CD4-positive, alpha-beta T cell (primary cell): ENCODE results near the gene PPP2R5C. TPM values are rescaled to one million over a fixed set of nuclear protein-coding genes. Genes with fewer than 3 reads are reported as not detected.

Experiments
- ATAC-seq: fragments of 200-7000 bp; cut with Tn5 transposase; one replicate; pipeline ENCODE4 v1.10.0; 2022; ENCODE audit warnings: mild to moderate bottlenecking; ENCODE audit not compliant: poor library complexity
- CTCF ChIA-PET: fragments of 350-600 bp; sonication (Branson Sonifier 250); formaldehyde crosslinking; loops from one replicate; lab custom pipeline; 2021; ENCODE audit warnings: antibody characterized with exemption, inconsistent platforms; lab: Charles Lee
- POLR2A ChIA-PET: fragments of 350-600 bp; sonication (Branson Sonifier 250); formaldehyde crosslinking; loops from one replicate; lab custom pipeline; 2021; ENCODE audit warnings: antibody characterized with exemption, inconsistent platforms; lab: Charles Lee
- DNase-seq, 14 experiments: peaks; one replicate each; pipeline ENCODE4 v3.0.0-alpha.2; 2013 to 2020; ENCODE audit warnings: mixed read lengths in 2 of 14
- H3K27ac ChIP-seq, 2 donors: one replicate each; pipeline versions ENCODE4 v1.5.1 to v1.7.0; 2013; ENCODE audit warnings: low read length in 2 of 2, low read depth in 1 of 2, mild to moderate bottlenecking in 1 of 2
- H3K27me3 ChIP-seq, 2 experiments: 1 replicate in 1 of 2; 2 replicates in 1 of 2; pipeline versions ENCODE4 v1.6.1 to v1.7.0; 2013; ENCODE audit warnings: low read length in 2 of 2, control low read depth in 1 of 2, mild to moderate bottlenecking in 1 of 2, moderate library complexity in 1 of 2; ENCODE audit not compliant: insufficient read depth in 2 of 2, control insufficient read depth in 1 of 2
- H3K36me3 ChIP-seq: one replicate; pipeline ENCODE4 v1.6.1; 2013; ENCODE audit warnings: low read length, control low read depth; ENCODE audit not compliant: insufficient read depth
- H3K4me1 ChIP-seq: one replicate; pipeline ENCODE4 v1.6.1; 2013; ENCODE audit warnings: low read length, control low read depth; ENCODE audit not compliant: insufficient read depth
- H3K4me3 ChIP-seq: one replicate; pipeline ENCODE4 v1.5.1; 2013; ENCODE audit warnings: mild to moderate bottlenecking, low read length, moderate library complexity
- H3K9me3 ChIP-seq, 2 experiments: 1 replicate in 1 of 2; 2 replicates in 1 of 2; pipeline versions ENCODE4 v1.6.1 to v1.7.0; 2013; ENCODE audit warnings: low read length in 2 of 2, mild to moderate bottlenecking in 2 of 2, control low read depth in 1 of 2, moderate library complexity in 1 of 2; ENCODE audit not compliant: control insufficient read depth in 1 of 2, insufficient read depth in 1 of 2
- H3K27ac Mint-ChIP-seq: one replicate; pipeline ENCODE4 v1.8.0; 2020; ENCODE audit warnings: mixed read lengths
- H3K27me3 Mint-ChIP-seq: one replicate; pipeline ENCODE4 v1.8.0; 2021; ENCODE audit warnings: mixed read lengths
- H3K36me3 Mint-ChIP-seq: one replicate; pipeline ENCODE4 v1.8.0; 2021; ENCODE audit warnings: low read depth, mixed read lengths
- H3K4me1 Mint-ChIP-seq: one replicate; pipeline ENCODE4 v1.8.0; 2021; ENCODE audit warnings: low read depth, mixed read lengths
- H3K4me3 Mint-ChIP-seq: one replicate; pipeline ENCODE4 v1.8.0; 2020; ENCODE audit warnings: mild to moderate bottlenecking, mixed read lengths
- H3K9me3 Mint-ChIP-seq: one replicate; pipeline ENCODE4 v1.8.0; 2020; ENCODE audit warnings: mixed read lengths
- CTCF ChIP-seq: fragments of 200-600 bp; IDR thresholded peaks from one replicate; pipeline ENCODE4 v1.8.0; 2022; ENCODE audit warnings: antibody characterized with exemption, mild to moderate bottlenecking
- intact Hi-C, 2 experiments: fragments of 100-400 bp; cut with DNase I in 1 of 2; cut with micrococcal nuclease in 1 of 2; formaldehyde crosslinking; loops; one replicate each; pipeline versions ENCODE4 v1.15.1 to v1.9.0; 2023 to 2025; cut with DNase I, micrococcal nuclease
- total RNA-seq, 174 experiments: library from RNA in 2 of 174; stranded (reverse) in 2 of 174; gene quantifications; one replicate each; pipeline ENCODE4 v1.2.3 and lab custom pipeline; 2021 to 2026

The PPP2R5C gene
- total RNA-seq, 2 experiments from 2014 or later, result 463 to 487 TPM

DNA sequence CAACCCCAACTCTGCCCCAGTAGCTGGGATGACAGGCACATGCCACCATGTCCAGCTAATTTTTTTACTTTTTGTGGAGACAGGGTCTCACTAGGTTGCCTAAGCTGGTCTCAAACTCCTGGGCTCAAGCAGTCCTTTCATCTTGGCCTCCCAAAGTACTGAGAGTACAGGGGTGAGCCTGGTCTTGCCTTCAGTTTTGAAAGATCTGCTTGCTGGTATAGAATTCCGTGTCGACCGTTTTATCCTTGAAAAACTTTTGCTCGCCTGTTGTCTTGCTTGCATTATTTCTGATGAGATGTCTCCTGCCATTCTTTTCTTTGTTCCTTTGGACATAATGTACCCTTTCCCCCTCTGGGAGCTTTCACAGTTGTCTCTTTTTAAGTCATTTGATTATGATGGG lies 110.8 kb downstream of the PPP2R5C start:
- POLR2A ChIA-PET, result no interaction called here
- DNase-seq (no peak), ATAC-seq (no peak)
- Mint-ChIP-seq H3K9me3 (no peaks in the 10 kb centered on the region), H3K27ac (peak overlapping the region; percentile 79), H3K4me1 (peaks cover 93% of the 10 kb centered on the region), H3K4me3 (peak overlapping the region; percentile 11), H3K36me3 (peaks cover 56% of the 10 kb centered on the region), H3K27me3 (no peaks in the 10 kb centered on the region)
- TF ChIP-seq CTCF, result no peak
- intact Hi-C loops, result no loop called here
- Histone ChIP-seq H3K9me3 (no peaks in the 10 kb centered on the region), H3K4me3 (no peak overlapping the region), H3K27ac (no peak overlapping the region), H3K4me1 (peaks cover 43% of the 10 kb centered on the region), H3K36me3 (peaks cover 8% of the 10 kb centered on the region), H3K27me3 (no peaks in the 10 kb centered on the region)
- CTCF ChIA-PET, result interaction anchor here (1.2 to 1.3 kb wide), 2 partner anchors 18 to 27 kb away, joined by 3 read pairs; no protein-coding TSS in a partner anchor

- ATAC-seq, result no peak
- Histone ChIP-seq H3K27me3 (no peaks in the 10 kb centered on the region), H3K4me3 (no peak overlapping the region), H3K9me3 (no peaks in the 10 kb centered on the region), H3K4me1 (peaks cover 46% of the 10 kb centered on the region), H3K36me3 (peaks cover 17% of the 10 kb centered on the region), H3K27ac (peak overlapping the region in 1 of 2 donors; percentile 19)
- Mint-ChIP-seq H3K4me3 (no peak overlapping the region), H3K27ac (peak overlapping the region; percentile 79), H3K4me1 (peaks cover 93% of the 10 kb centered on the region), H3K9me3 (no peaks in the 10 kb centered on the region), H3K36me3 (peaks cover 59% of the 10 kb centered on the region), H3K27me3 (no peaks in the 10 kb centered on the region)
- POLR2A ChIA-PET, result no interaction called here
- CTCF ChIA-PET, result interaction anchor here (1.3 kb wide), 1 partner anchor 28 kb away, joined by 3 read pairs; no protein-coding TSS in a partner anchor
- TF ChIP-seq CTCF, result no peak
- no peak for DNase-seq
- intact Hi-C loops, result no loop called here
Measured at GRCh38 chr14:101873076-101873825, 111.7 kb downstream of the PPP2R5C start.

DNA sequence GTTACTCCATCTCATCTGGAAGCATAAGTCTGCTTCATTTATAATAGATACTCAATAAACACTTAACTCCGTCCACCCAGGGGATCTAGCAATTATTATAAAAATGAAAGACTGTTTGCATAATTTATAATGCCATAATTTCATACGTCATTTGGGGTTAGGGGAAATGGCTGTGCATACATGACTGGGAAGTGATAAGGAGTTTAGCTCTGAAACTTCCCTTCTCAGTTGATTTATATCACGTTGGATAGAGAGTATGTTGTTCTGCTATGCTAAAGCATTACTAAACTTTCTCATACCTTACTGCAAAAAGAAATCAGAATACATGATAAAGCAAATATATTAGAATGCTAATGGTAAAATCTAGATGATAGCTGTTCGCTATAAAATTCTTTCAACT lies 112.5 kb downstream of the PPP2R5C start:
- Histone ChIP-seq H3K9me3 (no peaks in the 10 kb centered on the region), H3K4me1 (peaks cover 54% of the 10 kb centered on the region), H3K27ac (peak overlapping the region in 1 of 2 donors; percentile 19), H3K4me3 (no peak overlapping the region), H3K27me3 (no peaks in the 10 kb centered on the region), H3K36me3 (peaks cover 24% of the 10 kb centered on the region)
- POLR2A ChIA-PET, result interaction anchor here (1.6 to 1.9 kb wide), 2 partner anchors 50 to 112 kb away, joined by 3 to 12 read pairs; no protein-coding TSS in a partner anchor
- no peak for TF ChIP-seq CTCF
- Mint-ChIP-seq H3K27ac (peak overlapping the region; percentile 79), H3K4me3 (peak overlapping the region; percentile 34), H3K27me3 (no peaks in the 10 kb centered on the region), H3K4me1 (peaks cover 87% of the 10 kb centered on the region), H3K36me3 (peaks cover 62% of the 10 kb centered on the region), H3K9me3 (no peaks in the 10 kb centered on the region)
- intact Hi-C loops, result loop anchor here in 1 of 2 experiments (2.0 kb wide), 1 partner anchor 19 kb away; no protein-coding TSS in a partner anchor
- DNase-seq (no peak), ATAC-seq (no peak)
- CTCF ChIA-PET, result interaction anchor here (1.5 kb wide), 1 partner anchor 16 kb away, joined by 6 read pairs; no protein-coding TSS in a partner anchor
